ENCODE results near the gene SMR3B.

Gene SMR3B

GRCh38 chr4:70382691-70383181 is at the start of gene SMR3B:
TSS of gene SMR3B (plus strand) at chr4:70383131. CDS start at chr4:70384511, 1,380 bp downstream.
- Histone ChIP-seq H3K27me3 (ENCODE audit: control insufficient read depth, insufficient read depth, low read length) (no peaks in the 10 kb centered on the region), H3K9ac (ENCODE audit: low read length) (no peak within 1 kb of the TSS), H3K4me1 (ENCODE audit: control insufficient read depth, insufficient read depth, low read length) (no peaks in the 10 kb centered on the region), H3K4me3 (ENCODE audit: low read length) (no peak within 1 kb of the TSS), H3K27ac (ENCODE audit: low read depth, low read length) (no peak within 1 kb of the TSS), H3K36me3 (ENCODE audit: control insufficient read depth, insufficient read depth, low read length) (no peaks in the 10 kb centered on the region)

DNA sequence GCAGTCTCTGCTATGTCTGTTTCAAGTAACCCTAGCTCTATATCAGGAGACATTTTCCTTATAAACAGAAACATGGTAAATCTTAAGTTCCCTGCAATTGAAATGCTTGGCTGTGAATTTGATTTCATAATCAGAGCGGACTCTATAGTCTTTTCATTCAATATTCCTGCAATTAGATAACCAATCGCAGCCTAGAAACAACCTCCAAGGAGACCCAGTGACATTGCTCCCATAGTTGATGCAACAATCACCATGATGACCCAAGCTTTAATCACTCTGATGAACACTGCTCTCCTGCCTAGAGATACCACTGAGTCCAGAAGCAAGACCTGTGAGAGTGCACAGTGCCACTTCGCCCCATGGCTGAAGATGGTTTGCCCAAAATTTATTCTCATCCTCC is 48.2 kb upstream of the SMR3B start, which contains the start of gene CABS1:
Gene CABS1 (plus strand): TSS at position 301 of the 400 bp plus-strand sequence. CDS start 59 bp downstream, at position 360.
- H3K4me1 ChIP-seq (ENCODE audit: control insufficient read depth, insufficient read depth, low read length) = no peaks in the 10 kb centered on the region
- H3K9ac ChIP-seq (ENCODE audit: low read length) = no peak within 1 kb of the TSS
- H3K27me3 ChIP-seq (ENCODE audit: control insufficient read depth, insufficient read depth, low read length) = no peaks in the 10 kb centered on the region
- H3K27ac ChIP-seq (ENCODE audit: low read depth, low read length) = no peak within 1 kb of the TSS
- H3K4me3 ChIP-seq (ENCODE audit: low read length) = no peak within 1 kb of the TSS
- no peaks in the 10 kb centered on the region for H3K36me3 ChIP-seq (ENCODE audit: control insufficient read depth, insufficient read depth, low read length)

GRCh38 chr4:70336043-70336442 is 46.9 kb upstream of the SMR3B start:
- H3K36me3 ChIP-seq (ENCODE audit: control insufficient read depth, insufficient read depth, low read length) = no peaks in the 10 kb centered on the region
- H3K27ac ChIP-seq (ENCODE audit: low read depth, low read length) = no peak overlapping the region
- H3K4me1 ChIP-seq (ENCODE audit: control insufficient read depth, insufficient read depth, low read length) = no peaks in the 10 kb centered on the region
- no peaks in the 10 kb centered on the region for H3K27me3 ChIP-seq (ENCODE audit: control insufficient read depth, insufficient read depth, low read length)
- no peak overlapping the region for H3K4me3 ChIP-seq (ENCODE audit: low read length)
- no peak overlapping the region for H3K9ac ChIP-seq (ENCODE audit: low read length)

DNA sequence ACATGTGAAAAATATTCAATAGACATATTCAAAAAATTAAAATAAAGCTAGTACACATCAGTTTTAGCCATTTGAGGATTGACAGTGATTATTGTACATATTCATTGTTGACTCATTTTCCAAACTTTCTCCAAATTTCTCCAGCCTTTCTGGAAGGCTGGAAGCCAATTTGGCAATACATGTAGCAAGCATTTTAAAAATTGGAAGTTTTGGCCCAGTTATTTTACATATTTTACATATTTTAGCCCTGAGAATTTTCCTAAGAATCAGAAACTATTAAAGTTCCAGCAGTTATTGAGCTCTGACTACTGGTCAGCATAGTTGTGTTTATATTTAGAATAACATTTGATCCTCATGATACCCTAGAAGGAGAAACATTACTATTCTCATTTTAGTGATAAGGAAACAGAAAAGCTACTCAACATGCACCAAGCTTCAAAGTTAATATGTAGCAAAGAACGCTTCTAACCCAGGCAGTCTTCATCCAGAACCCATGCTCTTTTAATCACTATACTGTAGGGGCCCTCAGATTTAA is 45.0 kb upstream of the SMR3B start:
- H3K27ac ChIP-seq (ENCODE audit: low read depth, low read length) = no peak overlapping the region
- no peak overlapping the region for H3K9ac ChIP-seq (ENCODE audit: low read length)
- no peaks in the 10 kb centered on the region for H3K36me3 ChIP-seq (ENCODE audit: control insufficient read depth, insufficient read depth, low read length)
- no peaks in the 10 kb centered on the region for H3K27me3 ChIP-seq (ENCODE audit: control insufficient read depth, insufficient read depth, low read length)
- H3K4me1 ChIP-seq (ENCODE audit: control insufficient read depth, insufficient read depth, low read length) = no peaks in the 10 kb centered on the region
- no peak overlapping the region for H3K4me3 ChIP-seq (ENCODE audit: low read length)

- H3K9ac ChIP-seq (ENCODE audit: low read length) = no peak overlapping the region
- no peak overlapping the region for H3K4me3 ChIP-seq (ENCODE audit: low read length)
- no peaks in the 10 kb centered on the region for H3K4me1 ChIP-seq (ENCODE audit: control insufficient read depth, insufficient read depth, low read length)
Observed at GRCh38 chr4:70356185-70356584, 26.7 kb upstream of the SMR3B start.

DNA sequence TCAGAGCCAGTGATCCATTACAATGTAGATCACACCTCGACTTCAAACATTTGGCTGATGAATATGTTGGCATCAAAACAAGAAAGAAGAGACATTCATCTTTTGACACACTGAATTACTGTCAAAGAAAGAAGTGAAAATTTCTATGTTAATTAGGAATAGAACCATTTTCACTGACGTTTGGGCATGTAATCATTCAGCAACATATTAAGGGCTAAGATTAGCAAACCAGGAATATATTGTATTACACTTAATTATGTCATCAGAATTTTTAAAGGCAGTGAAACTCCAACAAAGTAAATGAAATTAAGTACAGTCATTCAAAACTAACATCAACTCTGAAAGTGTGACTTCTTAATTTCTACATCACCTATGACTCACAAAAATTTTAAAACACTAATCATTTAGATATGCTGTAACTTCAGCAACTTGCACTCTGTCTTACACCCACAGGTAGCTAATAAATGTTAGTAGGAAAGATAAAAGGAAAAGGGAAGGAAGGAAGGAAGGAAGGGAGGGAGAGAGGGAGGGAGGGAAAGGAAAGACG is 23.7 kb upstream of the SMR3B start:
- no peak overlapping the region for H3K4me3 ChIP-seq (ENCODE audit: low read length)
- H3K36me3 ChIP-seq (ENCODE audit: control insufficient read depth, insufficient read depth, low read length) = no peaks in the 10 kb centered on the region

More at GRCh38 chr4:70356185-70356584, 26.7 kb upstream of the SMR3B start:
- Histone ChIP-seq H3K27ac (ENCODE audit: low read depth, low read length) (no peak overlapping the region), H3K36me3 (ENCODE audit: control insufficient read depth, insufficient read depth, low read length) (no peaks in the 10 kb centered on the region), H3K27me3 (ENCODE audit: control insufficient read depth, insufficient read depth, low read length) (no peaks in the 10 kb centered on the region)

GRCh38 chr4:70360460-70360859 is 22.5 kb upstream of the SMR3B start, which contains the start of gene SMR3A:
TSS of gene SMR3A (plus strand) at chr4:70360760. CDS start at chr4:70362116, 1,356 bp downstream.
- Histone ChIP-seq H3K9ac (ENCODE audit: low read length) (no peak within 1 kb of the TSS), H3K4me1 (ENCODE audit: control insufficient read depth, insufficient read depth, low read length) (no peaks in the 10 kb centered on the region), H3K4me3 (ENCODE audit: low read length) (no peak within 1 kb of the TSS), H3K27ac (ENCODE audit: low read depth, low read length) (no peak within 1 kb of the TSS), H3K36me3 (ENCODE audit: control insufficient read depth, insufficient read depth, low read length) (no peaks in the 10 kb centered on the region), H3K27me3 (ENCODE audit: control insufficient read depth, insufficient read depth, low read length) (no peaks in the 10 kb centered on the region)

More for the DNA sequence above, 23.7 kb upstream of the SMR3B start:
- no peak overlapping the region for H3K9ac ChIP-seq (ENCODE audit: low read length)
- no peaks in the 10 kb centered on the region for H3K4me1 ChIP-seq (ENCODE audit: control insufficient read depth, insufficient read depth, low read length)
- H3K27me3 ChIP-seq (ENCODE audit: control insufficient read depth, insufficient read depth, low read length) = no peaks in the 10 kb centered on the region
- no peak overlapping the region for H3K27ac ChIP-seq (ENCODE audit: low read depth, low read length)

GRCh38 chr4:70364002-70364401 is 18.9 kb upstream of the SMR3B start:
- H3K36me3 ChIP-seq (ENCODE audit: control insufficient read depth, insufficient read depth, low read length) = no peaks in the 10 kb centered on the region
- no peak overlapping the region for H3K4me3 ChIP-seq (ENCODE audit: low read length)
- no peaks in the 10 kb centered on the region for H3K4me1 ChIP-seq (ENCODE audit: control insufficient read depth, insufficient read depth, low read length)
- H3K27ac ChIP-seq (ENCODE audit: low read depth, low read length) = no peak overlapping the region
- H3K9ac ChIP-seq (ENCODE audit: low read length) = no peak overlapping the region
- H3K27me3 ChIP-seq (ENCODE audit: control insufficient read depth, insufficient read depth, low read length) = no peaks in the 10 kb centered on the region

- Histone ChIP-seq H3K27ac (ENCODE audit: low read depth, low read length) (no peak overlapping the region), H3K9ac (ENCODE audit: low read length) (no peak overlapping the region), H3K4me3 (ENCODE audit: low read length) (no peak overlapping the region), H3K4me1 (ENCODE audit: control insufficient read depth, insufficient read depth, low read length) (no peaks in the 10 kb centered on the region), H3K36me3 (ENCODE audit: control insufficient read depth, insufficient read depth, low read length) (no peaks in the 10 kb centered on the region), H3K27me3 (ENCODE audit: control insufficient read depth, insufficient read depth, low read length) (no peaks in the 10 kb centered on the region)
Observed at GRCh38 chr4:70365479-70365878, 17.5 kb upstream of the SMR3B start.

GRCh38 chr4:70367813-70368212 is 15.1 kb upstream of the SMR3B start:
- H3K27me3 ChIP-seq (ENCODE audit: control insufficient read depth, insufficient read depth, low read length) = no peaks in the 10 kb centered on the region
- no peak overlapping the region for H3K27ac ChIP-seq (ENCODE audit: low read depth, low read length)
- no peaks in the 10 kb centered on the region for H3K36me3 ChIP-seq (ENCODE audit: control insufficient read depth, insufficient read depth, low read length)
- no peak overlapping the region for H3K9ac ChIP-seq (ENCODE audit: low read length)
- no peak overlapping the region for H3K4me3 ChIP-seq (ENCODE audit: low read length)
- no peaks in the 10 kb centered on the region for H3K4me1 ChIP-seq (ENCODE audit: control insufficient read depth, insufficient read depth, low read length)

GRCh38 chr4:70371987-70372386 is 10.9 kb upstream of the SMR3B start:
- no peak overlapping the region for H3K4me3 ChIP-seq (ENCODE audit: low read length)
- H3K4me1 ChIP-seq (ENCODE audit: control insufficient read depth, insufficient read depth, low read length) = no peaks in the 10 kb centered on the region
- H3K27ac ChIP-seq (ENCODE audit: low read depth, low read length) = no peak overlapping the region
- no peaks in the 10 kb centered on the region for H3K27me3 ChIP-seq (ENCODE audit: control insufficient read depth, insufficient read depth, low read length)
- no peaks in the 10 kb centered on the region for H3K36me3 ChIP-seq (ENCODE audit: control insufficient read depth, insufficient read depth, low read length)
- H3K9ac ChIP-seq (ENCODE audit: low read length) = no peak overlapping the region

DNA sequence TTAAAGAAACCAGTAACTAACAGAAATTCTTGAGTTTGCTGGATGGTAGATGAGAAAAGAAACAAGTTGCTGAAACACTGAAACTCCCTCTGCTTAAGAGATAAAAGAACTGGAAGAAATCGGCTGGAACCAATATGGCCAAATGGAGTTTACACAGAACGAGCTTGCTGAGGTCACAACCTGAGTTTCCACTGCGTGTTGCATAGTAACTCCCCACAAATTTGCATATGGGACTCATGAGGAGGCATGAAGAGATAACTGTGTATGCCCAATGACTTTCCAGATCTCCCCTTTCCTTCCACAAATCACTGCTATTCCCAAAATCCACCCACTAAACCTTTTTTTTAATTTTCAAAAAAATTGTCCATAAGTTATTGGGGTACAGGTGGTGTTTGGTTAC is 10.2 kb upstream of the SMR3B start:
- Histone ChIP-seq H3K9ac (ENCODE audit: low read length) (no peak overlapping the region), H3K4me1 (ENCODE audit: control insufficient read depth, insufficient read depth, low read length) (no peaks in the 10 kb centered on the region), H3K36me3 (ENCODE audit: control insufficient read depth, insufficient read depth, low read length) (no peaks in the 10 kb centered on the region), H3K27me3 (ENCODE audit: control insufficient read depth, insufficient read depth, low read length) (no peaks in the 10 kb centered on the region), H3K4me3 (ENCODE audit: low read length) (no peak overlapping the region), H3K27ac (ENCODE audit: low read depth, low read length) (no peak overlapping the region)

GRCh38 chr4:70380578-70380977 is 2.4 kb upstream of the SMR3B start:
- Histone ChIP-seq H3K9ac (ENCODE audit: low read length) (no peak overlapping the region), H3K36me3 (ENCODE audit: control insufficient read depth, insufficient read depth, low read length) (no peaks in the 10 kb centered on the region), H3K27me3 (ENCODE audit: control insufficient read depth, insufficient read depth, low read length) (no peaks in the 10 kb centered on the region), H3K27ac (ENCODE audit: low read depth, low read length) (no peak overlapping the region), H3K4me3 (ENCODE audit: low read length) (no peak overlapping the region), H3K4me1 (ENCODE audit: control insufficient read depth, insufficient read depth, low read length) (no peaks in the 10 kb centered on the region)
